ENCODE results near the gene MUC22.

DNA sequence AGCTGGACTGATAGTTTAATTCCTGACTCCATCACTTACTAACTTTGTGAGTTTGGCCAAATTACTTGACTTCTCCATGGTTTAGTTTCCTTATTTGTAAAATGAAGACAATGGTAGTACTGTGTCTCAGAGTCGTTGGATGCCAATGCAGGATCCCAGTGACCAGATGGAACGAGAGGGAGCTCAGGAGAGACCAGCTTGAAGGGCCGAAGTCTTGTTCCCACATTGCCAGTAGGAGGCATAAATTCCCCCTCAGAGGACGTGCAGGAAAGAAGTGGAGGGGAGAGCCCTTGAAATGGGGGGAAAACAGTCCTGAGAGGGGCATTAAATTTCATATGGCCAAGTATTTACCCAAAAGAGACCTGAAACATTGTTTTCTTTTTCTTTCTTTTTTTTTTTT, 2.1 kb upstream of the MUC22 start:
- TF ChIP-seq EP300 (IDR thresholded peaks at IDR 0.05) (no peak), POLR2A (IDR thresholded peaks at IDR 0.05) (no peak)
- TF ChIP-seq, protein P1, sequence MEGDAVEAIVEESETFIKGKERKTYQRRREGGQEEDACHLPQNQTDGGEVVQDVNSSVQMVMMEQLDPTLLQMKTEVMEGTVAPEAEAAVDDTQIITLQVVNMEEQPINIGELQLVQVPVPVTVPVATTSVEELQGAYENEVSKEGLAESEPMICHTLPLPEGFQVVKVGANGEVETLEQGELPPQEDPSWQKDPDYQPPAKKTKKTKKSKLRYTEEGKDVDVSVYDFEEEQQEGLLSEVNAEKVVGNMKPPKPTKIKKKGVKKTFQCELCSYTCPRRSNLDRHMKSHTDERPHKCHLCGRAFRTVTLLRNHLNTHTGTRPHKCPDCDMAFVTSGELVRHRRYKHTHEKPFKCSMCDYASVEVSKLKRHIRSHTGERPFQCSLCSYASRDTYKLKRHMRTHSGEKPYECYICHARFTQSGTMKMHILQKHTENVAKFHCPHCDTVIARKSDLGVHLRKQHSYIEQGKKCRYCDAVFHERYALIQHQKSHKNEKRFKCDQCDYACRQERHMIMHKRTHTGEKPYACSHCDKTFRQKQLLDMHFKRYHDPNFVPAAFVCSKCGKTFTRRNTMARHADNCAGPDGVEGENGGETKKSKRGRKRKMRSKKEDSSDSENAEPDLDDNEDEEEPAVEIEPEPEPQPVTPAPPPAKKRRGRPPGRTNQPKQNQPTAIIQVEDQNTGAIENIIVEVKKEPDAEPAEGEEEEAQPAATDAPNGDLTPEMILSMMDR (IDR thresholded peaks at IDR 0.05) = no peak
